Endothelial cell of umbilical vein (primary cell): ENCODE measurements around the gene TSC22D1. TPM values are rescaled to one million over a fixed set of nuclear protein-coding genes. Genes with fewer than 3 reads are reported as not detected.

Experiments used
- BruUV-seq: library from RNA; stranded (reverse); fragments of 400-500 nt; replicated peaks from 2 replicates; lab custom pipeline; 2021; lab: Mats Ljungman, UMichigan
- CTCF ChIA-PET: fragments of 300-600, 350-600 bp; sonication (Branson Sonifier 250); formaldehyde crosslinking; loops from one replicate; lab custom pipeline; 2021; ENCODE audit warnings: antibody characterized with exemption, inconsistent platforms; lab: Charles Lee
- POLR2A ChIA-PET: fragments of 300-600, 350-600 bp; sonication (Branson Sonifier 250); formaldehyde crosslinking; loops from one replicate; lab custom pipeline; 2021; ENCODE audit warnings: antibody characterized with exemption, inconsistent platforms; lab: Charles Lee
- DNase-seq: peaks from one replicate; pipeline ENCODE4 v3.0.0-alpha.2; 2011; ENCODE audit warnings: low read depth, low spot score
- FAIRE-seq: peaks from 2 replicates; lab custom pipeline; 2011; peaks lifted over from hg19 to GRCh38; lab: Jason Lieb, UNC
- H2AFZ ChIP-seq: 2 replicates; pipeline ENCODE4 v1.6.0; 2012; ENCODE audit warnings: low read depth, low read length, control low read depth, inconsistent platforms
- H3K27ac ChIP-seq: 2 replicates; pipeline ENCODE4 v1.5.1; 2011; ENCODE audit warnings: low read depth, mild to moderate bottlenecking, control low read depth, low read length, moderate library complexity; ENCODE audit not compliant: insufficient read depth
- H3K27me3 ChIP-seq, 2 experiments: 2 replicates each; pipeline versions ENCODE4 v1.6.0 to v1.6.1; 2011; ENCODE audit warnings: low read length in 2 of 2, mixed read lengths in 1 of 2; ENCODE audit not compliant: control insufficient read depth in 2 of 2, insufficient read depth in 2 of 2
- H3K36me3 ChIP-seq, 2 experiments: 2 replicates in 1 of 2; 3 replicates in 1 of 2; pipeline ENCODE4 v1.5.1; 2011; ENCODE audit warnings: low read length in 2 of 2, mild to moderate bottlenecking in 1 of 2, moderate library complexity in 1 of 2; ENCODE audit not compliant: control insufficient read depth in 2 of 2, insufficient read depth in 2 of 2; ENCODE audit errors: extremely low read depth in 1 of 2
- H3K4me1 ChIP-seq: 3 replicates; pipeline ENCODE4 v1.5.1; 2011; ENCODE audit warnings: mild to moderate bottlenecking, low read length; ENCODE audit not compliant: control insufficient read depth, insufficient read depth; ENCODE audit errors: extremely low read depth
- H3K4me2 ChIP-seq: 2 replicates; pipeline ENCODE4 v1.6.1; 2011; ENCODE audit warnings: low read length, control low read depth, mixed read lengths; ENCODE audit not compliant: insufficient read depth
- H3K4me3 ChIP-seq, 3 experiments: fragments of 200-600 bp in 1 of 3; sonication (generic), shearing (Covaris generic) in 1 of 3; replicated peaks in 1 of 3; 2 replicates each; pipeline ENCODE4 v1.5.1; 2011 to 2016; ENCODE audit warnings: control low read depth in 3 of 3, low read length in 3 of 3, mild to moderate bottlenecking in 2 of 3, inconsistent platforms in 1 of 3, low read depth in 1 of 3, moderate library complexity in 1 of 3; ENCODE audit not compliant: insufficient read depth in 1 of 3
- H3K79me2 ChIP-seq: 2 replicates; pipeline ENCODE4 v1.6.0; 2012; ENCODE audit warnings: low read length, inconsistent platforms; ENCODE audit not compliant: control insufficient read depth, insufficient read depth
- H3K9ac ChIP-seq: replicated peaks from 2 replicates; pipeline ENCODE3; 2011; ENCODE audit warnings: low read length, control low read depth; ENCODE audit not compliant: insufficient read depth; ENCODE audit errors: extremely low read depth
- H3K9me1 ChIP-seq: replicated peaks from 3 replicates; pipeline ENCODE4 v1.6.0; 2011; ENCODE audit warnings: mild to moderate bottlenecking, low read length; ENCODE audit not compliant: control insufficient read depth, insufficient read depth; ENCODE audit errors: extremely low read depth
- H3K9me3 ChIP-seq: replicated peaks from 2 replicates; pipeline ENCODE4 v1.5.1; 2012; ENCODE audit warnings: low read length, inconsistent platforms; ENCODE audit not compliant: control insufficient read depth, insufficient read depth
- H4K20me1 ChIP-seq: replicated peaks from 2 replicates; pipeline ENCODE3; 2011; ENCODE audit warnings: mild to moderate bottlenecking, low read length; ENCODE audit not compliant: control insufficient read depth, insufficient read depth; ENCODE audit errors: extremely low read depth
- EZH2 ChIP-seq: IDR thresholded peaks from 2 replicates; pipeline ENCODE4 v1.6.1; 2012; ENCODE audit warnings: borderline replicate concordance, low read depth, mild to moderate bottlenecking, moderate library complexity, low read length, inconsistent platforms; ENCODE audit not compliant: severe bottlenecking
- FOS ChIP-seq: IDR thresholded peaks from 2 replicates; pipeline ENCODE4 v1.6.1; 2011; ENCODE audit warnings: mild to moderate bottlenecking, low read length, moderate library complexity, borderline replicate concordance; ENCODE audit not compliant: insufficient read depth
- GATA2 ChIP-seq: IDR thresholded peaks from 2 replicates; pipeline ENCODE4 v1.7.0; 2011; ENCODE audit warnings: low read depth, mild to moderate bottlenecking, moderate library complexity, mixed read lengths, low read length; ENCODE audit not compliant: insufficient read length, insufficient read depth
- JUN ChIP-seq: IDR thresholded peaks from 2 replicates; pipeline ENCODE4 v1.6.1; 2011; ENCODE audit warnings: borderline replicate concordance, low read depth; ENCODE audit not compliant: insufficient read length, insufficient read depth
- MYC ChIP-seq: IDR thresholded peaks from one replicate; pipeline ENCODE4 v1.6.1; 2011; ENCODE audit warnings: mild to moderate bottlenecking, low read depth, low read length
- POLR2A ChIP-seq: IDR thresholded peaks from 2 replicates; pipeline ENCODE4 v1.6.1; 2012; ENCODE audit warnings: low read depth, mild to moderate bottlenecking, control low read depth, low read length
- POLR2AphosphoS5 ChIP-seq: IDR thresholded peaks from 2 replicates; pipeline ENCODE4 v1.6.1; 2012; ENCODE audit warnings: low read depth, mild to moderate bottlenecking, control low read depth, low read length, moderate library complexity; ENCODE audit not compliant: insufficient read depth
- dilution Hi-C: fragments of 300-500 bp; cut with MboI; formaldehyde crosslinking; loops from one replicate; pipeline ENCODE4 v1.15.0; 2019; ENCODE audit warnings: low sequenced_read_pairs; ENCODE audit not compliant: extremely low pct_ligation_motif_present
- intact Hi-C: fragments of 100-400 bp; cut with micrococcal nuclease; formaldehyde crosslinking; loops from one replicate; pipeline ENCODE4 v1.10.0; 2022
- polyA plus RNA-seq, 4 experiments: library from polyadenylated mRNA; depleted of rRNA in 3 of 4; stranded (reverse) in 3 of 4; unstranded in 1 of 4; fragments of >200 nt; gene quantifications; 2 replicates each; pipeline versions ENCODE4 v1.2.1 to v1.2.3, GENCODE V29; 2011 to 2012; ENCODE audit warnings: missing spikeins in 1 of 4
- total RNA-seq: library from RNA; stranded (reverse); gene quantifications from 2 replicates; pipeline ENCODE4 v1.2.3, GENCODE V29; 2021
- TF ChIP-seq, protein P1 (sequence below), 2 donors: IDR thresholded peaks; 1 replicate in 1 of 2; 2 replicates in 1 of 2; pipeline ENCODE4 v1.5.1; 2011; ENCODE audit warnings: low read length in 2 of 2, mild to moderate bottlenecking in 2 of 2, moderate library complexity in 2 of 2, control low read depth in 1 of 2, inconsistent platforms in 1 of 2, low read depth in 1 of 2; ENCODE audit not compliant: insufficient read depth in 1 of 2; ENCODE audit errors: extremely low read depth in 1 of 2
- TF ChIP-seq, protein P2 (sequence below): IDR thresholded peaks from 2 replicates; pipeline ENCODE4 v1.6.1; 2011; ENCODE audit not compliant: insufficient read depth, insufficient read length

The TSC22D1 gene
- total and polyA plus RNA-seq, 2 donors (not counting 3 experiments of a cell fraction or from before 2014, with no cell fraction given): 47.7 to 51.8 TPM

DNA sequence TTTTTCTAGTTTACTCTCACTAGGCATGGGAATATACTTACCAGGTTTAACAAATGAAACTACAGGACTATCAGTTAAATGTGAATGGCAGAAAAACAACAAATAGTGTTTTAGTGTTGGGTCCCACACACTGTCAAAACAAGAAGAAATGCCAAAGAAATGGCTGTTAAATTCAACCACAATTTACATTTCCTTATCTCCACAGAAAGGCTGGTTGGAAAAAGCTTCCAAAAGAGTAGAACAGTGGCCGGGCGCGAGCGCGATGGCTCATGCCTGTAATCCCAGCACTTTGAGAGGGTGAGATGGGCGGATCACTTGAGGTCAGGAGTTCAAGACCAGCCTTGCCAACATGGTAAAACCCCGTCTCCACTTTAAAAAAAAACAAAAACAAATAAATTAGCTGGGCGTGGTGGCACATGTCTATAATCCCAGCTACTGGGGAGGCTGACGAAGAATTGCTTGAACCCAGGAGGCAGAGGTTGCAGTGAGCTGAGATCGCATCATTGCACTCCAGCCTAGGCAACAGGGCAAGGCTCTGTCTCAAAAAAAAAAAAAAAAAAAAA, 136.0 kb downstream of the TSC22D1 start:
- Histone ChIP-seq H3K4me2 (no peak overlapping the region), H3K36me3 (no peaks in the 10 kb centered on the region), H3K9ac (no peak overlapping the region), H3K9me3 (no peaks in the 10 kb centered on the region), H4K20me1 (no peaks in the 10 kb centered on the region), H3K79me2 (peaks cover 9% of the 10 kb centered on the region), H2AFZ (no peak overlapping the region), H3K27me3 (no peaks in the 10 kb centered on the region), H3K9me1 (no peaks in the 10 kb centered on the region), H3K4me3 (no peak overlapping the region), H3K4me1 (peaks cover 7% of the 10 kb centered on the region), H3K27ac (no peak overlapping the region)
- no TSS peak for BruUV-seq
- intact Hi-C loops: no loop called here
- dilution Hi-C loops: no loop called here
- no peak for DNase-seq
- FAIRE-seq: no peak
- ChIA-PET POLR2A (no interaction called here), CTCF (interaction anchor here (0.7 to 7.2 kb wide), 9 partner anchors 17 to 535 kb away, joined by 3 to 121 read pairs (median 4); no protein-coding TSS in a partner anchor)
- TF ChIP-seq FOS (no peak), POLR2AphosphoS5 (no peak), EZH2 (no peak), JUN (no peak), GATA2 (no peak), POLR2A (no peak), MYC (no peak)
- TF ChIP-seq, protein P1, sequence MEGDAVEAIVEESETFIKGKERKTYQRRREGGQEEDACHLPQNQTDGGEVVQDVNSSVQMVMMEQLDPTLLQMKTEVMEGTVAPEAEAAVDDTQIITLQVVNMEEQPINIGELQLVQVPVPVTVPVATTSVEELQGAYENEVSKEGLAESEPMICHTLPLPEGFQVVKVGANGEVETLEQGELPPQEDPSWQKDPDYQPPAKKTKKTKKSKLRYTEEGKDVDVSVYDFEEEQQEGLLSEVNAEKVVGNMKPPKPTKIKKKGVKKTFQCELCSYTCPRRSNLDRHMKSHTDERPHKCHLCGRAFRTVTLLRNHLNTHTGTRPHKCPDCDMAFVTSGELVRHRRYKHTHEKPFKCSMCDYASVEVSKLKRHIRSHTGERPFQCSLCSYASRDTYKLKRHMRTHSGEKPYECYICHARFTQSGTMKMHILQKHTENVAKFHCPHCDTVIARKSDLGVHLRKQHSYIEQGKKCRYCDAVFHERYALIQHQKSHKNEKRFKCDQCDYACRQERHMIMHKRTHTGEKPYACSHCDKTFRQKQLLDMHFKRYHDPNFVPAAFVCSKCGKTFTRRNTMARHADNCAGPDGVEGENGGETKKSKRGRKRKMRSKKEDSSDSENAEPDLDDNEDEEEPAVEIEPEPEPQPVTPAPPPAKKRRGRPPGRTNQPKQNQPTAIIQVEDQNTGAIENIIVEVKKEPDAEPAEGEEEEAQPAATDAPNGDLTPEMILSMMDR (IDR thresholded peaks at IDR 0.05; ENCODE audit: extremely low read depth in 1 of 2, insufficient read depth in 1 of 2, low read depth in 1 of 2, low read length in 2 of 2): no peak
- TF ChIP-seq, protein P2, sequence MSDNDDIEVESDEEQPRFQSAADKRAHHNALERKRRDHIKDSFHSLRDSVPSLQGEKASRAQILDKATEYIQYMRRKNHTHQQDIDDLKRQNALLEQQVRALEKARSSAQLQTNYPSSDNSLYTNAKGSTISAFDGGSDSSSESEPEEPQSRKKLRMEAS: no peak
